NCI-H2029 (cell line): ENCODE data around the gene CCBE1.

Experiments used
- DNase-seq: peaks from one replicate; lab custom pipeline; 2025; lab: John Stamatoyannopoulos, UW

Gene CCBE1

DNA sequence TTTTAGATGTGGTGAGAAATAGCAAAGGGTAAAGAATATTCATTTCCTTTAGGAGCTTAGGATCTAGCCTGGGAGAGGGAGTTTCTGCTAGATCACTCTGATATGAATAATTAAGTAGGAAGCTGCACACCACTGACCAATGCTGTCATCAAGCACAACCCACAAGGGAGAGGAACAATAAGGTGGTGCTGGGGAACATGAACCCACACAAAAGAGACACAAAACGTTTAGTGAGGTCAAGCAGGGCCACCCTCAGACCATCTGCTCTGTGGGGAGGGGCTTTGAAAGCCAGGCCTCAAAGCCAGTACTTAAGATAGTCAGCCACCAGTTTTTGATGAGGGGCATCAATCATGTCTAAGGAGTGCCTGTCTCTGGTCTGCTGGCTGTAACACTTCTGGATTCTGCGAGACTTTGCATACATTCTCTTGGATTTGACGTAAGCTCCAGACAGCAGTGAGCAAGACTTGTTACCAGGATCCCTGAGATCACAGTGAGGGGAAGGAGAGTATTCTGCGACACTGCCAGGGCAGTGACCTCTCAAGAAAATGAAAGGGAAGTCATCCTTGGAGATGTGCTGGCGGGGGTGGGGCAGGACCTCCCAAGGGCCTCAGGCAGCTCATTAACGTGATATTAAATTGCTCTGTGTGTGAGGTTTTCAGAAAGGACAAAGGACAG, 127.0 kb downstream of the CCBE1 start:
- DNase-seq: no peak

DNA sequence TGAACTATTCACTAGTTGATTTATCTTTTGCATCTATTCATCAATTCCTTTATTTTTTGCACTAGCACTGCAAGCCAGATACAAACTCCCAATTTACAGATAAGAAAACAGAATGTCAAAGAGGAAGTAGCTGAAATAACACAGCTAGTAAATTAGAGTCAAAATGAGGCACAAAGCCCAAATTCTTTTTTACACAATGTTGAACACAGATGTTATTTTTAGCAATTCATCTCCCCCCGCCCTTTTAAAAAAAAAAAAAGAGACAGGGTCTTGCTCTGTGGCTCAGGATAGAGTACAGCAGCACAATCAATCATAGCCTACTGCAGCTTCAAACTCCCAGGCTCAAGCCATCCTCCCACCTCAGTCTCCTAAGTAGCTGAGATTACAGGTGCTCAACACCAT, 127.8 kb downstream of the CCBE1 start:
- no peak for DNase-seq

DNA sequence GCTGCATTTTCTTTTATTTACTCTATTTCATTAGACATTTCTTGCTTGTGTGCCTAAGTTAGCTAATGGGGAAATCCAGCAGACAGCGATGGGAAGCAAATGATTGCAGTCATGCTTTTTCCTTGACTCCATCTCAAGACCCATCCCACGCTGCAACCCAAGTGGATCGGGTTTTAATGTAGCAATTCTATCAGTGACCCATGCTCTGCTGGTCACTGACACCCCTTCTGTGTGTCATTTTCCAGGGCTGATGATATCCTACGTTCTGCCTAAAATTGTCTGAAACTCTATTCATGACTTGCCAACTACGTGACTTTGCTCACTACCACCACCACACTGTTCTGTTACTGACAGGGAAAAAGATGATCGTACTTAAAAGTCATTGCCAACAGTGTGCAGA, 129.8 kb downstream of the CCBE1 start:
- no peak for DNase-seq

DNA sequence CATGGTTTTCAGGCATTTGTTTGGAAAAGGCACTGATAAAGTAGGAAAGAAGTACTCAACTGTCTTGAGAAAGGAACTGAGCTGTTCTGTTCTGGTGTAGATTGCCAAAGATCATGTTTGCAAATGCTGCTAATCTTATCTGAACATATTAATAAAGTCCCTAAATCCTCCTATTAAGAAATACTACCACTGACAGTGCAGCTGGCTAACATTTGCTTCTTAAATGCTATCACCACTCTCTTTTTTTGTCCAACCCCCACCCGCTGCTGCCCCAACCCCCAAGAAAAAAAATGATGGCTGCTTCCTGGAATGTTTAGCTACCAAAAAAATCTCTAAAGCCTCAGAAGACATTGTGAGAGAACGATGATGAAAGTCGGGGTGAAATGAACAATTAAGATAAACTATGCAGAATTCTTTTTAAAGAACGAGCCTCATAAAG, 130.7 kb downstream of the CCBE1 start:
- no peak for DNase-seq

DNA sequence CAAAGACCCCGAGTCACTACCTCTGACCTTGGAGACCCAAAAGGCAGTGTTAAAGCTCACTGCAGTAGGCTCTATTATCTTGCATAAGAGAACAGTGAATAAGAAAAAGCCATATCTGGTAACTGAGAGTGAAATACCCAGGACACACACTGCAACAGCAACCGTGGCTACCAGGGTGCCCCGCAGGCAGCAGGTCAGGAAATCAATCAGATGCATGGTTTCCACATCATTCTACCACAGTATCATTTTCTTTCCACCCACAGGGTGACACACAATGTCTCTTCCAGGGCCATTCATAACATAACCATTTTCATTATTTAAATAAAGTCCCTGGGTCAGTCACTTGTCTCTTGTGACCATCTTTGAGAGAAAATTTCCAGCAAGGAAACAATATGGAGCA, 131.3 kb downstream of the CCBE1 start:
- DNase-seq: no peak

DNA sequence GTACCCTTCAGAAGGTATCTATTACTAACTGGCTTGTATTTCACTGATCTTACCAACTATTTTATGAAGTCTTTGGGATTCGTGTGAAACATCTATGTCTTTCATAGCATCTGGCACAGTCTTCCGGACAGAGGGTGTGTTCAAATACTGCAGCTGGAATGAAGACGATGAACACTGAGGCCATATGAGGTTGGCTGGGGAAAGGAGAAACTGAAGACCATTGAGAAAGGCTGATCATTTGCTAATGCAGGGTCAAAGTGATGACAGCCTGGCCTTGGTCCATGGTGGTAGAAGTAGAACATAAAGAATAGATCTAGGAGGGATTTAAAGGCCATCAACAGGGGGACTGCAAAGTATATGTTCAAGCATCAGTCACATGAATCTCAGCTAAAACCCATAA, 132.7 kb downstream of the CCBE1 start:
- DNase-seq: no peak

DNA sequence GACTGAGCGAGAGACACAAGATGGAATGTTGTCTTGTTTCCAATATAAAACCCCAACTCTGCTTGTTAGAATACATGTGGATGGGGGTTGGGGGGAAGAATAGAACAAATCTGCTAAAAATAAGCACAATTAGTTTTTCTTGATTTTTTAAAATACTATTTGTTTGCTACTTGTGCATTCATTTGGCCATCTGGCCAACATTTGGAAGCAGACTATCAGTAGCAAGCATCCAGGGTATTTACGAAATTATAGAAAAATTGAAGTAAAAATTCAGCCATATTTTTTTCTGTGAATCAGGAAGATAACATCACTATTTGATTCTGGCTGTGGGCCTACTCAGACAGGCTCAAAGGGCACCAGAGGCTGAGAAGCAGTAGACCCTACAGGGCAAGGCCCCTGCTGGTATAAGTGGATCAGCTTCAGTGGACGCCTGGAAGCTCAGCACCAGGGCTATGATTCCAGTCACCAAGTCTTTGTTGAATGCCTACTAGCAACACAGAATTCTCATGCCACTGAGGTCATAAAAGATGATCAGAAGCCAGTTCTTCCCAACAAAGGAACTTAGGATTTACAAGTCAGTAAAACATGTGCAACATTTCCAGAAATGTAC, 133.9 kb downstream of the CCBE1 start:
- no peak for DNase-seq

DNA sequence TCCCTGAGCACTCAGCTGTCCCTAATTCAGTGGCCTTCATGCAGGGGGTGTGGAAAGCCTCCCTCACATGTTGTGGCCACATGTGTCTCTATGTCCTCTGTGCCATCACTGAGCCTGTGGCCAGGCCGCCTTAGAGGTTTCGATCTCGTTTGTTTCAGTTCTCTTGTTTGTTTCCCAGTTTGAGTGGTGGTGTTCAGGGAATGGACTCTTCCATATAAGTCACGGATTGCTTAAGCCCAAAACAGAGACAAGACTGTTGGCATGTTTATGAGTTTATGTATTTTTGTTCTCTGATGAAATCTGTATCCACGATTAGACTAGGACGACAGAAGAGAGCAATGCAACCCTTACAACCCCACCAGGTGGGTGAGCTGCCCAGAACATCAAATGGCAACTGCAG, 134.5 kb downstream of the CCBE1 start:
- no peak for DNase-seq

DNA sequence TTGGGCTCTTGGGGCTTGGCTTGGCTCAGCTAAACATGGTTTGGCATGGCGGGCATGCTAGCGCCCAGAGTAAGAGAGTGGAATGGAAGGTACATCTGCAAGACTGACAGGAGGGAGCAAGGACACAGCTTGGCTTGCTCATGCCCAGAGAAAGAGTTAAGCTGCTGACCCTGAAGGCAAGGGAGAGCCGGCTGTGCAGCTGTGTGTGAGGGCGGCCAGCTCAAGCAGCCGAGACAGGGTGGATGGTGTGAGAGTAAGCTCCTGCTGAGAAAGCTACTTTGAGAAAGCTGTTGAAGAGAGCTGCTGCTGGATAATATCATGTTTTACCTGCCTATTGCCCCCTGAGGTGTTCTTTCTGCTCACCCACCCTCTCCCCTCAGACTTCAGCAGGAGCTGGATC, 135.6 kb downstream of the CCBE1 start:
- DNase-seq: no peak

GRCh38 chr18:59560556-59560955, 136.7 kb downstream of the CCBE1 start:
- peak; percentile 7 for DNase-seq

GRCh38 chr18:59559528-59559927, 137.7 kb downstream of the CCBE1 start:
- no peak for DNase-seq

- no peak for DNase-seq
Measured at GRCh38 chr18:59555995-59556659, 141.1 kb downstream of the CCBE1 start.

- no peak for DNase-seq
Measured at GRCh38 chr18:59554796-59555335, 142.4 kb downstream of the CCBE1 start.

- DNase-seq: no peak
Measured at GRCh38 chr18:59553273-59553870, 143.9 kb downstream of the CCBE1 start.

DNA sequence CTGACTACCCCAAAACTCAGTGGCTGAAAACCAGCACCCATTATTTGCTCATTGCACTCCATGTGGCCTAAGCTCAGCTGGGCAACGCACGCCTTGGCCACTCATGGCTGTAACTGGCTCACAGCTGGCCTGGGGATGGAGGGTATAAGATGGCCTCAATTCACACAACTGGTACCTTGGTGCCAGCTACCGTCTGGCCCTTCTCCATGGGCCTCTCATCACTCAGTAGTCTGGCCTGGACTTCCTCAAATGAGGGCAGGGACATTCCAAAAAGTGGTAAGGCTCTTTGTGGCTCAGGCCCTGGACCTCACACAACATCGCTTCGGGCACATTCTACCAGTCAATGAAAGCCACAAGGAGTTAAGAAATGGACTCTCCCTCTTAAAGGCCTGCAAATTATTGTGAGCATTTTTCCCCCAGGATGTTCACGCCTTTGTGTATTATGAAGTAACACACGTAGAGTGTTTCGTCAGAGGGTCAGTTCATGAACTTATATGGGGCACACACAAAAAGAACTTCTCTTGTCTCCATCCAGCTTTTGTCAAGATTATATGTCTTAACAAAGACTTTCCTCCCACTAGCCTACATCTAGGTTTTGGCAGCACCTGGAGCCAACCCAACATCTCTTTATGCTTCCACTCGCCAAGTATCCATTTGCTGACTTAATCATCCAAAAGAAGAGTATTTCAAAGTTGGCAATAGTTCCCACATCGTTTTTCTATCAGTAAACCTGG, 145.2 kb downstream of the CCBE1 start:
- no peak for DNase-seq

GRCh38 chr18:59550174-59550516, 147.1 kb downstream of the CCBE1 start:
- no peak for DNase-seq

DNA sequence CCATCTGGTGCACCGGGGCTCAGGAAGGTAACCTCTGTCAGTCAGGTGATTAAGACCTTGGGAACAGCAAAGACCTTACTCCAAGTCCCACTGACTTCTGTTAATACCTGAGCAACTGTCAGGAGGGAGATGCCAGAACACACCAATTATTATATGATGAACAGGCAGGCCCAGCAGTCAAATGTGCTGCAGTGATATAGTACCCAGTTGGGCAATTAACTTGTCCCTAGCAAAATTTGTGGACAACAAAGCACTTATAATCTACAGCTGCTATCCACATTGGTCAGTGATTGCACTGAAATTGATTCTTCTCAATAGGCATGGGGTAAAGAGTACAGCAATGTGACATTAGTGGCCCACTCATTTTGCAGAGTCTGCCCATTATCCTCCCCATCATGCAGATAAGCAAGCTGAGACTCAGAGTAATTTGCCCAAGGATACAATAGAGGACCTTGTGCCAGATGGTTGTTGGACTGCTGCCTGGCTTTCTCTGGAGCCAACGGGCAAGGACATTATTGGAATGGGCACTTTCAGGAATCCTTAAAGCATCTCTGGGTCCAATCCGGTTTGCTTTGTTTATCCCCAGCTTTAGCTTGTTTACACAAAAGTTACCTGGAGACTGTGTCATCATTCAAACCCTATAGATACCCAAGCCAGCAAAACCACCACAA, 147.6 kb downstream of the CCBE1 start:
- peak; percentile 75 for DNase-seq

- DNase-seq: peak; percentile 7
Measured at GRCh38 chr18:59547581-59548182, 149.5 kb downstream of the CCBE1 start.

GRCh38 chr18:59546188-59546587, 151.0 kb downstream of the CCBE1 start:
- DNase-seq: no peak

DNA sequence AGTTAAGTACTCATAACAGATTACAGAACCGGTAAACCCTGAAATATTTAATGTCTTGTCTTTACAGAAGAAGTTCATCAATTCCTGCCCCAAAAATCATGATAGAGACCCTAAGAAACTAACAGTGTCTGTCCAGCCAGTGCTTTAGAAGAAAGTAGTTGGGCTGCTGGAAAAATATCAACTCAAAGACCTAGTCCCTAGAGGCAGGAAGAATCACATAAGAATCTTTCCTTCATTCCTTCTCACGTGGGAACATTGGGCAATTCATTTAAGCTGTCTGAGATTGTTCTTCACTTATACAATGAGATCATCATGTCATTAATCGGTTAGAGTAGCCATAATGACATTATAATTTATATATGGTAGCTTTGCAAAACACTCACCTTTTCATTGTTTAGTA, 156.4 kb downstream of the CCBE1 start:
- DNase-seq: no peak

- no peak for DNase-seq
Measured at GRCh38 chr18:59540346-59540745, 156.9 kb downstream of the CCBE1 start.
